HL-60 (cell line): ENCODE measurements around the gene NUDT19.
A peak's percentile ranks its signal among the peaks of the same experiment; 100 is the strongest.

Source experiments
- GABPA ChIP-seq: IDR thresholded peaks from 2 replicates; pipeline ENCODE4 v1.6.1; 2012; ENCODE audit warnings: low read depth
- POLR2AphosphoS5 ChIP-seq: IDR thresholded peaks from 2 replicates; pipeline ENCODE4 v1.6.1; 2012; ENCODE audit warnings: low read depth
- TF ChIP-seq, protein P1 (sequence below): IDR thresholded peaks from one replicate; pipeline ENCODE4 v1.5.1; 2011; ENCODE audit warnings: low read length, control low read depth, inconsistent platforms; ENCODE audit not compliant: insufficient read depth

DNA sequence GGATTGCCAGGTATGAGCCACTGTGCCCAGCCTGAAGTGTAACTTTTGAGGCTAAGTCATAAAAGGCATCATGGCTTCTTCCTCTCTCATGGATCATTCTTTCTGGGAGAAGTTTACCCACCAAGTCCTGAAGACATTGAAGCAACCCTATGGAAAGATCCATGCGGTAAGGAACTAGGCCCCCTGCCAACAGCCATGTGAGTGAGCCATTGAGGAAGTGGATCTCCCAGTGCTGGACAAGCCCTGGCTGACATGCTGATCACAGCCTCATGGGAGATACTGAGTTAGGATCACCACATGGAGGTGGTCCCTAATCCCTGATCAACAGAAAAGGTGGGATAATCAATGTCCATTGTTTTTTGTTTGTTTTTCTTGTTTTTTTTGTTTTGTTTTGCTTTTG lies 3.3 kb upstream of the NUDT19 start:
- TF ChIP-seq, protein P1, sequence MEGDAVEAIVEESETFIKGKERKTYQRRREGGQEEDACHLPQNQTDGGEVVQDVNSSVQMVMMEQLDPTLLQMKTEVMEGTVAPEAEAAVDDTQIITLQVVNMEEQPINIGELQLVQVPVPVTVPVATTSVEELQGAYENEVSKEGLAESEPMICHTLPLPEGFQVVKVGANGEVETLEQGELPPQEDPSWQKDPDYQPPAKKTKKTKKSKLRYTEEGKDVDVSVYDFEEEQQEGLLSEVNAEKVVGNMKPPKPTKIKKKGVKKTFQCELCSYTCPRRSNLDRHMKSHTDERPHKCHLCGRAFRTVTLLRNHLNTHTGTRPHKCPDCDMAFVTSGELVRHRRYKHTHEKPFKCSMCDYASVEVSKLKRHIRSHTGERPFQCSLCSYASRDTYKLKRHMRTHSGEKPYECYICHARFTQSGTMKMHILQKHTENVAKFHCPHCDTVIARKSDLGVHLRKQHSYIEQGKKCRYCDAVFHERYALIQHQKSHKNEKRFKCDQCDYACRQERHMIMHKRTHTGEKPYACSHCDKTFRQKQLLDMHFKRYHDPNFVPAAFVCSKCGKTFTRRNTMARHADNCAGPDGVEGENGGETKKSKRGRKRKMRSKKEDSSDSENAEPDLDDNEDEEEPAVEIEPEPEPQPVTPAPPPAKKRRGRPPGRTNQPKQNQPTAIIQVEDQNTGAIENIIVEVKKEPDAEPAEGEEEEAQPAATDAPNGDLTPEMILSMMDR = no peak
- TF ChIP-seq POLR2AphosphoS5 = peak; percentile 26; the same call in 1 of the 2 replicates
- TF ChIP-seq GABPA = no peak
